Measurements from ENCODE around the gene UBR2.

The UBR2 gene

GRCh38 chr6:42565823-42566613 is 2.2 kb downstream of the UBR2 start:
- TF ChIP-seq EP300 (IDR thresholded peaks at IDR 0.05; ENCODE audit: borderline replicate concordance): no peak
- TF ChIP-seq CEBPB (IDR thresholded peaks at IDR 0.05): no peak
- no peak for TF ChIP-seq YY1 (IDR thresholded peaks at IDR 0.05; ENCODE audit: low read depth)
- TF ChIP-seq TAF1 (IDR thresholded peaks at IDR 0.05; ENCODE audit: low read depth): no peak
- no peak for TF ChIP-seq TCF12 (IDR thresholded peaks at IDR 0.05; ENCODE audit: low read depth)
- no peak for TF ChIP-seq ZBTB7A (IDR thresholded peaks at IDR 0.05; ENCODE audit: low read depth)
- TF ChIP-seq, protein P1, sequence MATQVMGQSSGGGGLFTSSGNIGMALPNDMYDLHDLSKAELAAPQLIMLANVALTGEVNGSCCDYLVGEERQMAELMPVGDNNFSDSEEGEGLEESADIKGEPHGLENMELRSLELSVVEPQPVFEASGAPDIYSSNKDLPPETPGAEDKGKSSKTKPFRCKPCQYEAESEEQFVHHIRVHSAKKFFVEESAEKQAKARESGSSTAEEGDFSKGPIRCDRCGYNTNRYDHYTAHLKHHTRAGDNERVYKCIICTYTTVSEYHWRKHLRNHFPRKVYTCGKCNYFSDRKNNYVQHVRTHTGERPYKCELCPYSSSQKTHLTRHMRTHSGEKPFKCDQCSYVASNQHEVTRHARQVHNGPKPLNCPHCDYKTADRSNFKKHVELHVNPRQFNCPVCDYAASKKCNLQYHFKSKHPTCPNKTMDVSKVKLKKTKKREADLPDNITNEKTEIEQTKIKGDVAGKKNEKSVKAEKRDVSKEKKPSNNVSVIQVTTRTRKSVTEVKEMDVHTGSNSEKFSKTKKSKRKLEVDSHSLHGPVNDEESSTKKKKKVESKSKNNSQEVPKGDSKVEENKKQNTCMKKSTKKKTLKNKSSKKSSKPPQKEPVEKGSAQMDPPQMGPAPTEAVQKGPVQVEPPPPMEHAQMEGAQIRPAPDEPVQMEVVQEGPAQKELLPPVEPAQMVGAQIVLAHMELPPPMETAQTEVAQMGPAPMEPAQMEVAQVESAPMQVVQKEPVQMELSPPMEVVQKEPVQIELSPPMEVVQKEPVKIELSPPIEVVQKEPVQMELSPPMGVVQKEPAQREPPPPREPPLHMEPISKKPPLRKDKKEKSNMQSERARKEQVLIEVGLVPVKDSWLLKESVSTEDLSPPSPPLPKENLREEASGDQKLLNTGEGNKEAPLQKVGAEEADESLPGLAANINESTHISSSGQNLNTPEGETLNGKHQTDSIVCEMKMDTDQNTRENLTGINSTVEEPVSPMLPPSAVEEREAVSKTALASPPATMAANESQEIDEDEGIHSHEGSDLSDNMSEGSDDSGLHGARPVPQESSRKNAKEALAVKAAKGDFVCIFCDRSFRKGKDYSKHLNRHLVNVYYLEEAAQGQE (IDR thresholded peaks at IDR 0.05; ENCODE audit: low read depth): no peak
- no peak for TF ChIP-seq TEAD4 (IDR thresholded peaks at IDR 0.05)
- no peak for TF ChIP-seq MAX (IDR thresholded peaks at IDR 0.05)
- no peak for TF ChIP-seq CREB1 (IDR thresholded peaks at IDR 0.05; ENCODE audit: low read depth)
- TF ChIP-seq, protein P2, sequence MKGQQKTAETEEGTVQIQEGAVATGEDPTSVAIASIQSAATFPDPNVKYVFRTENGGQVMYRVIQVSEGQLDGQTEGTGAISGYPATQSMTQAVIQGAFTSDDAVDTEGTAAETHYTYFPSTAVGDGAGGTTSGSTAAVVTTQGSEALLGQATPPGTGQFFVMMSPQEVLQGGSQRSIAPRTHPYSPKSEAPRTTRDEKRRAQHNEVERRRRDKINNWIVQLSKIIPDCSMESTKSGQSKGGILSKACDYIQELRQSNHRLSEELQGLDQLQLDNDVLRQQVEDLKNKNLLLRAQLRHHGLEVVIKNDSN (IDR thresholded peaks at IDR 0.05): no peak
- no peak for TF ChIP-seq FOXM1 (IDR thresholded peaks at IDR 0.05; ENCODE audit: borderline replicate concordance, low read depth)
- no peak for TF ChIP-seq NFIC (IDR thresholded peaks at IDR 0.05)
- no peak for TF ChIP-seq RAD21 (IDR thresholded peaks at IDR 0.05; ENCODE audit: low read depth)
- TF ChIP-seq EGR1 (IDR thresholded peaks at IDR 0.05): no peak

DNA sequence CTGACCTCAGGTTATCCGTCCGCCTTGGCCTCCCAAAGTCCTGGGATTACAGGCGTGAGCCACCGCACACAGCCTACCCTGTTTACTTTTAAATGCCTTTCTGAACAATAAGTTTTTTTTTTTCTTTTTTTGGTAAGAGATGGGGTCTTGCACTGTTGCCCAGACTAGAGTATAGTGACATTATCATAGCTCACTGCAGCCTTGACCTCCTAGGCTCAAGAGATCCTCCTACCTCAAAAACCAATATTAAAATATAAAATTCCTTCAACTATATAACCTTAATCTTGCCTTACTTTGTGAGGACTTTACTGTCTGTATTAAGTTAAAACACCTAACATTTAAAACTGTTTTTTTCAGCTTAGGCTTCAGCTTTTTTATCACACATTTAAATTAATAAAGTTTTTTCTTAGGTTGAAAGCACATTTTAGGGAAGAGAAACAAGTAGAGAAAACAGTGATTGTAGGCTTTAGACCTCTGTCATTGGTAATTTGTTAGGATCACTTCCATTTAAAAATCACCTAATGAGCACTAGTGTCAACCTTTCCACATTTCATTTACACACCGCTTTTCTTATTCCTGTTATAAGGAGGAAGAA is 2.9 kb downstream of the UBR2 start:
- TF ChIP-seq TEAD4 (IDR thresholded peaks at IDR 0.05) (no peak), EP300 (IDR thresholded peaks at IDR 0.05; ENCODE audit: borderline replicate concordance) (no peak), YY1 (IDR thresholded peaks at IDR 0.05; ENCODE audit: low read depth) (no peak), MAX (IDR thresholded peaks at IDR 0.05) (no peak), CREB1 (IDR thresholded peaks at IDR 0.05; ENCODE audit: low read depth) (no peak), CEBPB (IDR thresholded peaks at IDR 0.05) (no peak), EGR1 (IDR thresholded peaks at IDR 0.05) (no peak), ZBTB7A (IDR thresholded peaks at IDR 0.05; ENCODE audit: low read depth) (no peak), RAD21 (IDR thresholded peaks at IDR 0.05; ENCODE audit: low read depth) (no peak), FOXM1 (IDR thresholded peaks at IDR 0.05; ENCODE audit: borderline replicate concordance, low read depth) (no peak), TAF1 (IDR thresholded peaks at IDR 0.05; ENCODE audit: low read depth) (no peak), TCF12 (IDR thresholded peaks at IDR 0.05; ENCODE audit: low read depth) (no peak), NFIC (IDR thresholded peaks at IDR 0.05) (no peak)
- TF ChIP-seq, protein P1 (IDR thresholded peaks at IDR 0.05; ENCODE audit: low read depth): no peak
- TF ChIP-seq, protein P2 (IDR thresholded peaks at IDR 0.05): no peak

DNA sequence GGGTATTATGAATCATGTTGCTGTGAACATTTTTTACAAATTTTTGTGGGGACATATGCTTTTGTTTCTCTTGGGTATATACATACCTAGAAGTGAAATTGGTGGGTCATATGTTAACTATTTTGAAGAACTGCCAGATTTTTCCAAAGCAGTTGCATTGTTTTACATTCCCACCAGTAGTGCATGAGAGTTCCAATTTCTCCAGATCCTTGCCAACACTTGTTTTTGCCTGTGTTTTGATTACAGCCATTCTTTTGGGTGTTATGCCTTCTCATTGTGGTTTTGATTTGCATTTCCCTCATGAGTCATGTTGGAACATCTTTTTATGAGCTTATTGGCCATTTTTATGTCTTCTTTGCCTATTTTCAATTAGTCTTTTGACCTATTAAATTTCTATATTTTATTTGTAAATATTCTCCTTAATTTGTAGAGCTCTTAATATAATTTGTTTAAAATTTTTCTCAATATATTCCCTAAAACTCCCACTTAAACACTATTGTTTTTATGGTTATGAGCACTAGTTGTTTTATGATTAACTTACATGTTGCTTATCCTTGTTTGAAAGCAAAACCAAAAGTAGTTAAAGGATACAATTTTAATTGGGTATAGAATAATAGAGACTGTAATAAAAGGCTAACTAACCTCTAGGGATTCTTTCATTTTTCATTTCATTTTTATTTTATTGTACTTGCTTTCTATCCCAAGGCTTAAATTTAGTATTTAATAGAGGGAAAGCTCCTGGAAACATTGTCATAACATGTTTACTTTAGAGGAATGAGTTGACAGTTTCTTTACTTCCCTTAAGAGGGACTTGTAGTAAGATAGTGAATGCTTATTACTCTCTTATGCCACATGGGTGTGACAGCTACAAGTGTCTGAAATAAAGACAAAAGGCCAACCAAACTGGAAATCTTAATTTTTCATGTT is 5.5 kb downstream of the UBR2 start:
- TF ChIP-seq, protein P1 (IDR thresholded peaks at IDR 0.05; ENCODE audit: low read depth): no peak
- no peak for TF ChIP-seq EGR1 (IDR thresholded peaks at IDR 0.05)
